GM06990 (cell line): Measurements from ENCODE around the gene PRPSAP1.

Experiments used
- DNase-seq: peaks from one replicate; pipeline ENCODE4 v3.0.0-alpha.2; 2011; ENCODE audit not compliant: insufficient read length; ENCODE audit errors: extremely low read depth
- H3K27me3 ChIP-seq: replicated peaks from 2 replicates; pipeline ENCODE4 v1.6.0; 2011; ENCODE audit warnings: low read length; ENCODE audit not compliant: control insufficient read depth, insufficient read depth
- H3K36me3 ChIP-seq: 2 replicates; pipeline ENCODE4 v1.5.1; 2011; ENCODE audit warnings: low read length; ENCODE audit not compliant: control insufficient read depth, insufficient read depth
- H3K4me3 ChIP-seq: replicated peaks from 2 replicates; pipeline ENCODE4 v1.5.1; 2011; ENCODE audit warnings: low read depth, mild to moderate bottlenecking, control low read depth, low read length
- CTCF ChIP-seq: IDR thresholded peaks from 2 replicates; pipeline ENCODE4 v1.5.1; 2011; ENCODE audit warnings: low read length, control low read depth, mild to moderate bottlenecking, inconsistent platforms; ENCODE audit not compliant: insufficient read depth, poor library complexity, severe bottlenecking

Gene PRPSAP1

GRCh38 chr17:76397687-76398522 lies 44.2 kb upstream of the PRPSAP1 start:
- peak; percentile 50 for DNase-seq
- no peak overlapping the region for H3K4me3 ChIP-seq
- H3K27me3 ChIP-seq: no peaks in the 10 kb centered on the region
- H3K36me3 ChIP-seq: peaks cover 38% of the 10 kb centered on the region
- TF ChIP-seq CTCF: peak; percentile 94

- peak; percentile 15 for TF ChIP-seq CTCF
- no peak for DNase-seq
- Histone ChIP-seq H3K27me3 (no peaks in the 10 kb centered on the region), H3K4me3 (no peak overlapping the region), H3K36me3 (peaks cover 35% of the 10 kb centered on the region)
These were observed 43.5 kb upstream of the PRPSAP1 start for GRCh38 chr17:76397184-76397583.

- H3K36me3 ChIP-seq: peaks cover 38% of the 10 kb centered on the region
- no peak for TF ChIP-seq CTCF
- DNase-seq: no peak
- no peak overlapping the region for H3K4me3 ChIP-seq
- H3K27me3 ChIP-seq: no peaks in the 10 kb centered on the region
These were observed 42.3 kb upstream of the PRPSAP1 start for GRCh38 chr17:76395980-76396379.

GRCh38 chr17:76394166-76394565 lies 40.5 kb upstream of the PRPSAP1 start:
- no peak for TF ChIP-seq CTCF
- no peak overlapping the region for H3K4me3 ChIP-seq
- H3K27me3 ChIP-seq: no peaks in the 10 kb centered on the region
- DNase-seq: no peak
- H3K36me3 ChIP-seq: peaks cover 35% of the 10 kb centered on the region

GRCh38 chr17:76391200-76391715 lies 37.5 kb upstream of the PRPSAP1 start:
- H3K36me3 ChIP-seq: peaks cover 13% of the 10 kb centered on the region
- no peak overlapping the region for H3K4me3 ChIP-seq
- H3K27me3 ChIP-seq: no peaks in the 10 kb centered on the region
- no peak for DNase-seq
- no peak for TF ChIP-seq CTCF
